HEK293T (cell line): Measurements from ENCODE around the gene CHSY3.

Source experiments
- ARNT ChIP-seq: fragments of 450-650 bp; IDR thresholded peaks from 2 replicates; pipeline ENCODE4 v1.6.1; 2017; ENCODE audit warnings: mild to moderate bottlenecking
- BHLHE40 ChIP-seq: fragments of 450-650 bp; IDR thresholded peaks from 2 replicates; pipeline ENCODE4 v1.6.1; 2016; ENCODE audit warnings: mild to moderate bottlenecking, moderate library complexity, borderline replicate concordance
- ELF4 ChIP-seq: fragments of 450-650 bp; IDR thresholded peaks from 2 replicates; pipeline ENCODE4 v1.6.1; 2017; ENCODE audit warnings: antibody characterized with exemption
- FOXA1 ChIP-seq: fragments of 450-650 bp; IDR thresholded peaks from 2 replicates; pipeline ENCODE4 v1.6.1; 2016; ENCODE audit warnings: mild to moderate bottlenecking
- FOXM1 ChIP-seq: fragments of 450-650 bp; IDR thresholded peaks from 2 replicates; pipeline ENCODE4 v1.6.1; 2017; ENCODE audit warnings: mild to moderate bottlenecking, borderline replicate concordance
- L3MBTL2 ChIP-seq: fragments of 450-650 bp; conservative IDR thresholded peaks from 2 replicates; pipeline ENCODE4 v1.6.1; 2016; ENCODE audit warnings: mild to moderate bottlenecking
- LEF1 ChIP-seq: fragments of 450-650 bp; IDR thresholded peaks from 2 replicates; pipeline ENCODE4 v1.6.1; 2017; ENCODE audit warnings: mild to moderate bottlenecking, borderline replicate concordance
- NFRKB ChIP-seq: fragments of 450-650 bp; IDR thresholded peaks from 2 replicates; pipeline ENCODE4 v1.6.1; 2016; ENCODE audit warnings: mild to moderate bottlenecking, moderate library complexity
- SP1 ChIP-seq: fragments of 450-650 bp; IDR thresholded peaks from 2 replicates; pipeline ENCODE4 v1.6.1; 2017
- TARDBP ChIP-seq: fragments of 450-650 bp; IDR thresholded peaks from 2 replicates; pipeline ENCODE4 v1.6.1; 2016

DNA sequence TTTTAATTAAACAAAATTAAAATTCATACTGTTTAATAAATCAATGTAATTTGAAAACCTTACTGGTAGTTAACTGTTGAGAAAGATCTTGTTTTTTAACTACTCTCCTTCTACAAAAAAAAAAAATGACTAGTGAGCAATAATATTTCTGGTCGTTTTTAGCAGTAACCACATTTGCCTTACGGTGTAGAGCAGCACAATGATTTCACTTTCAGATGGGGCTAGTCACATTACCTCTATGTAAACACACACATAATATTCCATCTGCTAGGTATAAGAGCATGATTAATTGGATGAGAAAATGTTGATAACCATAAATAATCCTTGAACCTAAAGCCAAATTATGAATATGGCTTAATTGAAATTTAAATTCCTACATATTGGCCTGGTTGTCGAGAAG, 198.1 kb downstream of the CHSY3 start:
- no peak for TF ChIP-seq LEF1
- no peak for TF ChIP-seq FOXA1
- no peak for TF ChIP-seq SP1
- no peak for TF ChIP-seq FOXM1
- no peak for TF ChIP-seq NFRKB
- no peak for TF ChIP-seq L3MBTL2
- TF ChIP-seq TARDBP = no peak
- no peak for TF ChIP-seq ELF4
- TF ChIP-seq BHLHE40 = no peak
- no peak for TF ChIP-seq ARNT
